Testis (tissue), 2 donors: ENCODE measurements around the gene LAMP2.
"Not testable (repeated sequence)": the region's sequence is repeated elsewhere in the genome, so short reads cannot be mapped to it uniquely, and the experiment has no call there.

ENCODE experiments used
- CTCF ChIP-seq, 3 experiments: fragments of 450-650 bp in 2 of 3; fragments of 200-600 bp in 1 of 3; sonication (generic) in 1 of 3; IDR thresholded peaks; one replicate each; pipeline ENCODE4 v1.5.1; 2016 to 2019; ENCODE audit warnings: antibody characterized with exemption in 3 of 3, mild to moderate bottlenecking in 2 of 3, moderate library complexity in 1 of 3
- POLR2A ChIP-seq: fragments of 450-650 bp; IDR thresholded peaks from one replicate; pipeline ENCODE4 v1.6.1; 2017; ENCODE audit warnings: antibody characterized with exemption, mild to moderate bottlenecking, moderate library complexity

- not testable (repeated sequence) for TF ChIP-seq POLR2A
- TF ChIP-seq CTCF (IDR thresholded peaks at IDR 0.05), result peak in 1 of 3 experiments; percentile 49
Observed at GRCh38 chrX:120475447-120475846, 6.4 kb upstream of the LAMP2 start.
